Testis (tissue), 3 donors: ENCODE results near the gene CEP350. TPM values are rescaled to one million over a fixed set of nuclear protein-coding genes. Genes with fewer than 3 reads are reported as not detected.
A peak's percentile ranks its signal among the peaks of the same experiment; 100 is the strongest.

Source experiments
- DNase-seq: peaks from one replicate; pipeline ENCODE4 v3.0.0-alpha.2; 2019
- H3K27ac ChIP-seq, 2 donors: fragments of 200-600 bp; sonication (generic); one replicate each; pipeline ENCODE4 v1.5.1; 2019
- H3K27me3 ChIP-seq: fragments of 200-600 bp; sonication (generic); one replicate; pipeline ENCODE4 v1.5.1; 2019
- H3K36me3 ChIP-seq: fragments of 200-600 bp; sonication (generic); one replicate; pipeline ENCODE4 v1.5.1; 2017; ENCODE audit warnings: low read depth; ENCODE audit errors: missing control alignments
- H3K4me1 ChIP-seq: fragments of 200-600 bp; sonication (generic); one replicate; pipeline ENCODE4 v1.5.1; 2019
- H3K4me3 ChIP-seq, 2 donors: fragments of 200-600 bp; sonication (generic); one replicate each; pipeline ENCODE4 v1.5.1; 2017 to 2019
- H3K9me3 ChIP-seq: fragments of 200-600 bp; sonication (generic); one replicate; pipeline ENCODE4 v1.5.1; 2017
- POLR2A ChIP-seq: fragments of 450-650 bp; IDR thresholded peaks from one replicate; pipeline ENCODE4 v1.6.1; 2017; ENCODE audit warnings: antibody characterized with exemption, mild to moderate bottlenecking, moderate library complexity
- WGBS, 2 donors: methylation state at CpG; one replicate each; pipeline ENCODE4 v1.1.5; 2018; 5-methylcytosine and 5-hydroxymethylcytosine counted together
- intact Hi-C: fragments of 100-400 bp; cut with DNase I; formaldehyde crosslinking; loops from one replicate; pipeline ENCODE4 v1.15.1; 2023; ENCODE audit warnings: low total_unique reads
- polyA plus RNA-seq: library from polyadenylated mRNA; stranded (reverse); fragments of 350-450 nt; fragmentation: Illumina TruSeq; extraction: RNeasy Lipid Tissue Mini Kit (QIAGEN cat#74804); gene quantifications from one replicate; pipeline ENCODE4 v1.2.3, GENCODE V29; 2014; ENCODE audit warnings: low read depth, low replicate concordance; ENCODE audit not compliant: insufficient read depth
- total RNA-seq, 2 donors: library from RNA; depleted of rRNA; stranded (reverse); fragments of >200 nt; gene quantifications; one replicate each; pipeline ENCODE4 v1.2.3, GENCODE V29; 2016
- TF ChIP-seq, protein P1 (sequence below), 3 experiments: fragments of 450-650 bp in 2 of 3; fragments of 200-600 bp in 1 of 3; sonication (generic) in 1 of 3; IDR thresholded peaks; one replicate each; pipeline ENCODE4 v1.5.1; 2016 to 2019; ENCODE audit warnings: antibody characterized with exemption in 3 of 3, mild to moderate bottlenecking in 2 of 3, moderate library complexity in 1 of 3

CEP350 gene
- total and polyA plus RNA-seq, 3 donors from 2014 or later: 89.4 to 177 (median 104) TPM

DNA sequence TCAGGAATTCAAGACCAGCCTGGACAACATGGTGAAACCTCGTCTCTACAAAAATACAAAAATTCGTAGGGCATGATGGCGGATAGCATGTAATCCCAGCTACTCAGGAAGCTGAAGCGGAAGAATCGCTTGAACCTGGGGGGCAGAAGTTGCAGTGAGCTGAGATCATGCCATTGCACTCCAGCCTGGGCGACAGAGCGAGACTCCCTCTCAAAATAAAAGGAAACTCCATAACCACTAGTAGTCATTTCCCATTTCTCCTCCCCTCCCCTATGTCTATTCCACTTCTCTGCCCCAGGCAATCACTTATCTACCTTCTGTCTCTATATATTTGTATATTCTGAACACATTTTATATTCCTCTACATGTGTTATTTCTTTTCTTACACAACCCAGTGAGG lies 4.0 kb upstream of the CEP350 start:
- no peak for DNase-seq
- no peaks in the 10 kb centered on the region for H3K9me3 ChIP-seq
- no peaks in the 10 kb centered on the region for H3K27me3 ChIP-seq
- 86 to 90% methylated on average over 7 of the region's 7 CpGs for WGBS, 2 donors
- no peak overlapping the region for H3K27ac ChIP-seq
- H3K4me1 ChIP-seq: peaks cover 6% of the 10 kb centered on the region
- H3K36me3 ChIP-seq: no peaks in the 10 kb centered on the region
- intact Hi-C loops: loop anchor here (10.0 kb wide), 1 partner anchor 66 kb away; the partner anchor contains the start of gene TOR1AIP1
- no peak overlapping the region for H3K4me3 ChIP-seq
- TF ChIP-seq, protein P1, sequence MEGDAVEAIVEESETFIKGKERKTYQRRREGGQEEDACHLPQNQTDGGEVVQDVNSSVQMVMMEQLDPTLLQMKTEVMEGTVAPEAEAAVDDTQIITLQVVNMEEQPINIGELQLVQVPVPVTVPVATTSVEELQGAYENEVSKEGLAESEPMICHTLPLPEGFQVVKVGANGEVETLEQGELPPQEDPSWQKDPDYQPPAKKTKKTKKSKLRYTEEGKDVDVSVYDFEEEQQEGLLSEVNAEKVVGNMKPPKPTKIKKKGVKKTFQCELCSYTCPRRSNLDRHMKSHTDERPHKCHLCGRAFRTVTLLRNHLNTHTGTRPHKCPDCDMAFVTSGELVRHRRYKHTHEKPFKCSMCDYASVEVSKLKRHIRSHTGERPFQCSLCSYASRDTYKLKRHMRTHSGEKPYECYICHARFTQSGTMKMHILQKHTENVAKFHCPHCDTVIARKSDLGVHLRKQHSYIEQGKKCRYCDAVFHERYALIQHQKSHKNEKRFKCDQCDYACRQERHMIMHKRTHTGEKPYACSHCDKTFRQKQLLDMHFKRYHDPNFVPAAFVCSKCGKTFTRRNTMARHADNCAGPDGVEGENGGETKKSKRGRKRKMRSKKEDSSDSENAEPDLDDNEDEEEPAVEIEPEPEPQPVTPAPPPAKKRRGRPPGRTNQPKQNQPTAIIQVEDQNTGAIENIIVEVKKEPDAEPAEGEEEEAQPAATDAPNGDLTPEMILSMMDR (IDR thresholded peaks at IDR 0.05): no peak
- no peak for TF ChIP-seq POLR2A

DNA sequence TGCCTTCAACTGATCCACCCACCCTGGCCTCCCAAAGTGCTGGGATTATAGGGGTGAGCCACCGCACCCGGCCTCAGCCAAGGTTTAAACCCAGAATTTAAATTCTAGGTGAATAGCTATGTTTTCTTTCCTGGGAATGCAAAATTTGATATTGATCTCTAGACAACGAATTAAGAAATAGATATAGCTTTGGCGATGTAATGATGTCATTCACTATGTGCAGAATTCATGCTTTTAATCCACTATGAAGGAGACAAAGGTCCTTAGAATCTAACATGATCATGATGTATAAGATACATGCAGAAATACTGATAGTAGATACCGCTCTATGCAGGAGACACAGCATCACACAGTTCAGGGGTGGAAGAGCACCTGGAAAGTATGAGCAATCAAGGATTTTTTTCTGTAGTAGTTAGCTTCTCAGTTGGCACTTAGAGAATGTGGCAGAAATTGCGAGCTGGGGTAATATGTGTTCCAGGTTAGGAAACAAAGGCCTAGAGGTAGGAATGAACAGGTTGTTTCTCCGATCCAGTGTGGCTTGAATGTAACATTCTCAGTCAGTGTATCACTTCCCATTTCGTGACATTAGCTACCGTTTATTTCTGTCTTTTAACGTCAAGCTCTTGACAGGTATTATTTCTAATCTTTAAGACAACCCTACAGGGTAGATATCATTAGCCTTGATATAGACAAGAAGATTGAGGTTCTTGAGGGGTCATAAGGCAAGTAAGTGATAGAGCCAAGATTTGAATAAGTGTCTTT lies 3.0 kb upstream of the CEP350 start:
- Histone ChIP-seq H3K36me3 (no peaks in the 10 kb centered on the region), H3K4me3 (no peak overlapping the region), H3K27me3 (no peaks in the 10 kb centered on the region), H3K4me1 (peaks cover 10% of the 10 kb centered on the region), H3K27ac (no peak overlapping the region), H3K9me3 (no peaks in the 10 kb centered on the region)
- TF ChIP-seq POLR2A: no peak
- TF ChIP-seq, protein P1 (IDR thresholded peaks at IDR 0.05): no peak
- no peak for DNase-seq
- 89 to 91% methylated on average over 10 of the region's 10 CpGs for WGBS, 2 donors
- intact Hi-C loops: loop anchor here (10.0 kb wide), 1 partner anchor 67 kb away; the partner anchor contains the start of gene TOR1AIP1

DNA sequence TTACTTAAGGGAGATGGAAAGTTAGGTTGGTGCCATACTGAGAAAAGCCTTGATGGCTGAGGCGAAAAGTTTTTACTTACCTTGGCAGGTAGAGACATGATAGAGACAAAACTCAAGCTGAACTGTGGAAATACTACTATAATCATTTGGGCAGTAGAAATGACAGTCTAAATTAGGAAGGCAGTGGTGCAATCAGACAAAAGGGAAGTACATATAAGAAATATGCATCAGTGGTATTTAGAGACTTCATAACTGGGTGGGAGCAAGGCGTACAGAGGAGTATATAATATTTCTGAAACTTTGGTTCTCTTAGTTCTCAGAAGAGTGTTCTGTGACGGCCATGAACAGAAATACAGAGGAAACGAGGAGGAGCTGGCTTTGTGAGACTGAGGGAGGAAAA lies 2.4 kb upstream of the CEP350 start:
- intact Hi-C loops: loop anchor here (10.0 kb wide), 1 partner anchor 67 kb away; the partner anchor contains the start of gene TOR1AIP1

DNA sequence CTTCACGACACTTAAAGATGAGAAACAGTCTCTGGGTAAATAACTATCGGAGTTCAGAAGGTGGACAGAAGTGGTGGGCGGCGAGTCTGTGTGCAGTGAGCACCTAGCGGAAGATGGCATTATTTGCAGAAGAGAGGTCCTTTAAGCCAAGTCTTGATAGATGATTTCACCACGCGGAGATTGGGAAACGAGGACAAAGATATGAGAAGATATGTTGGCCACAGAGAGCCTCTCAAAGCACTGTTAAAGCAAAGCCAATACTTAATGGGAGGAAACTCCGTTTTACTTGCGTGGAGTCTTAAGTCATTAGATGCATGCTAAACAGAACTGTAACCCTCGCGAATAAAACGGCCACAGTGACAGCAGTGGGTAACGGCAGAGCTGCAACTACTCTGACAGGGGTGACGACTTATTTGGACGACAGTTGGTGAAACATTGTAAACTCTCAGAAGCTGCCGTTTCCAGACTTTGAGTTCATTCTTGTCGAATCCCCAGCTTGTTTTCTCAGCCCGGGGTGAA lies 577 bp upstream of the CEP350 start:
- 0 to 1% methylated on average over 19 of the region's 19 CpGs for WGBS, 2 donors
- no peak for TF ChIP-seq POLR2A
- TF ChIP-seq, protein P1 (IDR thresholded peaks at IDR 0.05): peak in 1 of 3 experiments; percentile 10
- peaks cover 14% of the 10 kb centered on the region for H3K4me1 ChIP-seq
- no peaks in the 10 kb centered on the region for H3K9me3 ChIP-seq
- H3K27me3 ChIP-seq: no peaks in the 10 kb centered on the region
- intact Hi-C loops: loop anchor here (10.0 kb wide), 1 partner anchor 69 kb away; the partner anchor contains the start of gene TOR1AIP1
- H3K36me3 ChIP-seq: no peaks in the 10 kb centered on the region
- peak overlapping the region; percentile 88 to 97 for H3K4me3 ChIP-seq
- DNase-seq: peak; percentile 40
- H3K27ac ChIP-seq: peak overlapping the region; percentile 92 to 96

More for the DNA sequence above, 2.4 kb upstream of the CEP350 start:
- H3K27ac ChIP-seq: no peak overlapping the region
- H3K9me3 ChIP-seq: no peaks in the 10 kb centered on the region
- no peaks in the 10 kb centered on the region for H3K27me3 ChIP-seq
- 72 to 73% methylated on average over 4 of the region's 4 CpGs for WGBS, 2 donors
- DNase-seq: no peak
- TF ChIP-seq POLR2A: no peak
- TF ChIP-seq, protein P1 (IDR thresholded peaks at IDR 0.05): no peak
- H3K4me1 ChIP-seq: peaks cover 14% of the 10 kb centered on the region
- H3K36me3 ChIP-seq: no peaks in the 10 kb centered on the region
- no peak overlapping the region for H3K4me3 ChIP-seq
